ENCODE results near the gene CEP170. TPM values are rescaled to one million over a fixed set of nuclear protein-coding genes. Genes with fewer than 3 reads are reported as not detected.

Gene CEP170
- polyA plus RNA-seq, 3 donors: 13.7 to 44.5 (median 17.4) TPM

DNA sequence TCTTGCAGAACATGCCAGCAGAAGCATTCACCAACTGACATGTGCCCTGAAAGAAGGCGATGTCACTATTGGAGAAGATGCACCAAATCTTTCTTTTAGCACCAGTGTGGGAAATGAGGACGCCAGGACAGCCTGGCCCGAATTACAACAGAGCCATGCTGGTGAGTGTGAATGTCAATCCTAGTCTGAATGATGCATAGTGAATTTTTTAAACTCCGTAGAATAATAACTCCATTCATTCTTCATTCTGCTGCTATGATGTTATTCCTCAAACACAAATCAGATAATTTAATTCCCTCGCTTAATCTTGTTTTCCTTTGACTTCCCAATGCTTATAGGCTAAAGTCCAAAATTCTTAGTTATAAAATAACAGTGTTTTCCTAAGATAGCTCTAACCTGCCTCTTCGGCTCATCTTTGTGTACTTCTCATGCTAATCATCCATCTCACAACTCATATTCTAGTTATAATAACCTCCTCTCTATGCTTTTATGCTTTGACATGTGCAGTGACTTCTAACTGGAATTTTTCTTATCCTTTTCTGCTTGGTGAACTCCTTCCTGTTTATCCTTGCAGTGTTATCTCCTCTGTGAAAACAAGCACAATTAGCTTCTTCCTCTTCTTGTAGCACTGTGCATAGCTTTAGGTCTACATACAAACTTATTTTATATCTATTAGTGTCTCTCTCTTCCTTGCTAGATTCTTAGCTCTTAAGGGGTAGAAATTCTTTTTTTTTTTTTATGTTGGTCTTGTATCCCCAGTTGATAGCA lies 15.2 kb upstream of the CEP170 start:
- Mint-ChIP-seq H3K9me3 (no peaks in the 10 kb centered on the region), H3K36me3 (peaks cover 22 to 24% of the 10 kb centered on the region in 2 donors), H3K4me3 (no peak overlapping the region), H3K4me1 (peaks cover 46% of the 10 kb centered on the region), H3K27me3 (ENCODE audit: low read depth in 3 of 3) (no peaks in the 10 kb centered on the region), H3K27ac (peak overlapping the region in 4 of 7 donors; percentile 63 to 96 (median 88))
- H2AFZ ChIP-seq (ENCODE audit: insufficient read depth, low read depth, low read length, poor library complexity, severe bottlenecking): no peak overlapping the region
- intact Hi-C loops (cut with micrococcal nuclease): no loop called here
- H3K27ac ChIP-seq (ENCODE audit: low read depth in 1 of 2, low read length in 2 of 2): peak overlapping the region in 1 of 2 donors; percentile 90
- no peaks in the 10 kb centered on the region for H3K9me3 ChIP-seq (replicated peaks in 1 of 2; ENCODE audit: control insufficient read depth in 1 of 2, insufficient read depth in 1 of 2, low read length in 2 of 2)
- no peak overlapping the region for H3K9ac ChIP-seq (ENCODE audit: insufficient read depth, low read length, poor library complexity, severe bottlenecking)
- H3K36me3 ChIP-seq (replicated peaks in 1 of 2; ENCODE audit: control insufficient read depth in 1 of 2, insufficient read depth in 2 of 2, low read length in 2 of 2): peaks cover 29 to 32% of the 10 kb centered on the region in 2 donors
- no peaks in the 10 kb centered on the region for H3K27me3 ChIP-seq (ENCODE audit: control insufficient read depth in 2 of 2, insufficient read depth in 2 of 2, low read length in 2 of 2)
- TF ChIP-seq, protein P1, sequence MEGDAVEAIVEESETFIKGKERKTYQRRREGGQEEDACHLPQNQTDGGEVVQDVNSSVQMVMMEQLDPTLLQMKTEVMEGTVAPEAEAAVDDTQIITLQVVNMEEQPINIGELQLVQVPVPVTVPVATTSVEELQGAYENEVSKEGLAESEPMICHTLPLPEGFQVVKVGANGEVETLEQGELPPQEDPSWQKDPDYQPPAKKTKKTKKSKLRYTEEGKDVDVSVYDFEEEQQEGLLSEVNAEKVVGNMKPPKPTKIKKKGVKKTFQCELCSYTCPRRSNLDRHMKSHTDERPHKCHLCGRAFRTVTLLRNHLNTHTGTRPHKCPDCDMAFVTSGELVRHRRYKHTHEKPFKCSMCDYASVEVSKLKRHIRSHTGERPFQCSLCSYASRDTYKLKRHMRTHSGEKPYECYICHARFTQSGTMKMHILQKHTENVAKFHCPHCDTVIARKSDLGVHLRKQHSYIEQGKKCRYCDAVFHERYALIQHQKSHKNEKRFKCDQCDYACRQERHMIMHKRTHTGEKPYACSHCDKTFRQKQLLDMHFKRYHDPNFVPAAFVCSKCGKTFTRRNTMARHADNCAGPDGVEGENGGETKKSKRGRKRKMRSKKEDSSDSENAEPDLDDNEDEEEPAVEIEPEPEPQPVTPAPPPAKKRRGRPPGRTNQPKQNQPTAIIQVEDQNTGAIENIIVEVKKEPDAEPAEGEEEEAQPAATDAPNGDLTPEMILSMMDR (IDR thresholded peaks at IDR 0.05): no peak
- no peaks in the 10 kb centered on the region for H4K20me1 ChIP-seq (ENCODE audit: insufficient read depth, low read length)
- no peak for DNase-seq
- no peak overlapping the region for H3K4me3 ChIP-seq (replicated peaks in 1 of 3; ENCODE audit: low read depth in 2 of 3, low read length in 3 of 3)
- 100% methylated on average over 1 of the region's 6 CpGs for WGBS (ENCODE audit: insufficient coverage)
- peaks cover 31% of the 10 kb centered on the region for H3K79me2 ChIP-seq (ENCODE audit: insufficient read depth, low read length)
- peaks cover 53 to 55% of the 10 kb centered on the region in 2 donors for H3K4me1 ChIP-seq (ENCODE audit: control insufficient read depth in 1 of 2, insufficient read depth in 2 of 2, low read length in 2 of 2)
- no peak overlapping the region for H3K4me2 ChIP-seq (replicated peaks; ENCODE audit: extremely low read depth, low read length, poor library complexity, severe bottlenecking)

DNA sequence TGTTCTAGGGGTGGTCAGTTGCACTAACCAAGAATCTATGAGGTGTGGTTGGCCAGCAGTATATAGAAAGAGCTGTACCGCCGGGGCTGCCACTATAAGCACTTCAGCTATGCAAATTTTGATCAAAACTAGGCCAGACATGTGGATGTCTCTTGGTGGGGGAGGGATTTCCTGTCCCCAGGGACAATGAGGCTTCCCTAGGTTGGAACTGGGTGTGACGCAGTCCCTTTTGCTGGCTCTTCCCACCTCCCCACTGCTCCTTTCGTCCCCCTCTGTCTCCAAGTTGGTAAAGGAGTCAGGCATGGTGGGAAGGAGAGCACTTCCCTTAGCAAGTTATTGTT lies 14.3 kb upstream of the CEP170 start:
- Histone ChIP-seq H3K79me2 (ENCODE audit: insufficient read depth, low read length) (peaks cover 33% of the 10 kb centered on the region), H3K4me1 (ENCODE audit: control insufficient read depth in 1 of 2, insufficient read depth in 2 of 2, low read length in 2 of 2) (peaks cover 61 to 63% of the 10 kb centered on the region in 2 donors), H3K9me3 (replicated peaks in 1 of 2; ENCODE audit: control insufficient read depth in 1 of 2, insufficient read depth in 1 of 2, low read length in 2 of 2) (no peaks in the 10 kb centered on the region), H2AFZ (ENCODE audit: insufficient read depth, low read depth, low read length, poor library complexity, severe bottlenecking) (peak overlapping the region; percentile 30), H3K4me3 (replicated peaks in 1 of 3; ENCODE audit: low read depth in 2 of 3, low read length in 3 of 3) (no peak overlapping the region), H3K36me3 (replicated peaks in 1 of 2; ENCODE audit: control insufficient read depth in 1 of 2, insufficient read depth in 2 of 2, low read length in 2 of 2) (peaks cover 21 to 25% of the 10 kb centered on the region in 2 donors), H3K27ac (ENCODE audit: low read depth in 1 of 2, low read length in 2 of 2) (peak overlapping the region; percentile 66 to 90), H4K20me1 (ENCODE audit: insufficient read depth, low read length) (no peaks in the 10 kb centered on the region), H3K4me2 (replicated peaks; ENCODE audit: extremely low read depth, low read length, poor library complexity, severe bottlenecking) (no peak overlapping the region), H3K9ac (ENCODE audit: insufficient read depth, low read length, poor library complexity, severe bottlenecking) (no peak overlapping the region), H3K27me3 (ENCODE audit: control insufficient read depth in 2 of 2, insufficient read depth in 2 of 2, low read length in 2 of 2) (no peaks in the 10 kb centered on the region)
- H3K36me3 Mint-ChIP-seq: peaks cover 16 to 17% of the 10 kb centered on the region in 2 donors
- 92% methylated on average over 2 of the region's 4 CpGs for WGBS (ENCODE audit: insufficient coverage)
- H3K27ac Mint-ChIP-seq: peak overlapping the region; percentile 92 to 98 (median 94)
- no peaks in the 10 kb centered on the region for H3K27me3 Mint-ChIP-seq (ENCODE audit: low read depth in 3 of 3)
- TF ChIP-seq, protein P1 (IDR thresholded peaks at IDR 0.05): no peak
- H3K9me3 Mint-ChIP-seq: no peaks in the 10 kb centered on the region
- H3K4me1 Mint-ChIP-seq: peaks cover 54% of the 10 kb centered on the region
- intact Hi-C loops (cut with micrococcal nuclease): no loop called here
- H3K4me3 Mint-ChIP-seq: no peak overlapping the region
- DNase-seq: no peak
